ENCODE measurements around the gene NRXN3.

The NRXN3 gene

GRCh38 chr14:79540394-79540793 lies 1370.2 kb downstream of the NRXN3 start:
- DNase-seq (ENCODE audit: low read depth) = no peak

- no peak for DNase-seq (ENCODE audit: low read depth)
Measured at GRCh38 chr14:79542121-79542520, 1371.9 kb downstream of the NRXN3 start.

- no peak for DNase-seq (ENCODE audit: low read depth)
Measured at GRCh38 chr14:79543348-79543747, 1373.2 kb downstream of the NRXN3 start.

- DNase-seq (ENCODE audit: low read depth) = no peak
Measured at GRCh38 chr14:79543967-79544697, 1374.0 kb downstream of the NRXN3 start.

- no peak for DNase-seq (ENCODE audit: low read depth)
Measured at GRCh38 chr14:79544698-79545070, 1374.5 kb downstream of the NRXN3 start.

- no peak for DNase-seq (ENCODE audit: low read depth)
Measured at GRCh38 chr14:79548836-79549235, 1378.7 kb downstream of the NRXN3 start.

GRCh38 chr14:79549515-79549914 lies 1379.3 kb downstream of the NRXN3 start:
- no peak for DNase-seq (ENCODE audit: low read depth)

GRCh38 chr14:79551523-79551922 lies 1381.3 kb downstream of the NRXN3 start:
- DNase-seq (ENCODE audit: low read depth) = no peak

- DNase-seq (ENCODE audit: low read depth) = no peak
Measured at GRCh38 chr14:79552778-79553177, 1382.6 kb downstream of the NRXN3 start.

- DNase-seq (ENCODE audit: low read depth) = no peak
Measured at GRCh38 chr14:79554816-79555215, 1384.6 kb downstream of the NRXN3 start.

GRCh38 chr14:79555429-79555828 lies 1385.3 kb downstream of the NRXN3 start:
- no peak for DNase-seq (ENCODE audit: low read depth)

GRCh38 chr14:79557309-79557708 lies 1387.1 kb downstream of the NRXN3 start:
- DNase-seq (ENCODE audit: low read depth) = no peak

GRCh38 chr14:79562185-79562584 lies 1392.0 kb downstream of the NRXN3 start:
- DNase-seq (ENCODE audit: low read depth) = no peak

- DNase-seq (ENCODE audit: low read depth) = no peak
Measured at GRCh38 chr14:79564371-79564770, 1394.2 kb downstream of the NRXN3 start.

- DNase-seq (ENCODE audit: low read depth) = no peak
Measured at GRCh38 chr14:79567306-79567705, 1397.1 kb downstream of the NRXN3 start.

GRCh38 chr14:79568594-79568993 lies 1398.4 kb downstream of the NRXN3 start:
- no peak for DNase-seq (ENCODE audit: low read depth)

GRCh38 chr14:79569072-79569471 lies 1398.9 kb downstream of the NRXN3 start:
- no peak for DNase-seq (ENCODE audit: low read depth)

GRCh38 chr14:79570648-79571047 lies 1400.5 kb downstream of the NRXN3 start:
- no peak for DNase-seq (ENCODE audit: low read depth)

GRCh38 chr14:79571366-79571765 lies 1401.2 kb downstream of the NRXN3 start:
- DNase-seq (ENCODE audit: low read depth) = no peak

GRCh38 chr14:79573486-79573885 lies 1403.3 kb downstream of the NRXN3 start:
- no peak for DNase-seq (ENCODE audit: low read depth)

GRCh38 chr14:79575032-79575431 lies 1404.9 kb downstream of the NRXN3 start:
- no peak for DNase-seq (ENCODE audit: low read depth)

GRCh38 chr14:79576424-79576823 lies 1406.3 kb downstream of the NRXN3 start:
- DNase-seq (ENCODE audit: low read depth) = no peak

- no peak for DNase-seq (ENCODE audit: low read depth)
Measured at GRCh38 chr14:79578470-79578869, 1408.3 kb downstream of the NRXN3 start.

- DNase-seq (ENCODE audit: low read depth) = no peak
Measured at GRCh38 chr14:79580414-79580813, 1410.2 kb downstream of the NRXN3 start.

Data from stimulated activated CD8-positive, alpha-beta memory T cell treated with anti-CD3 and anti-CD28 coated beads, Interleukin-4, amount 100 ng/mL, for 24 hours (primary cell).